ENCODE data around the gene ERV3-1. TPM values are rescaled to one million over a fixed set of nuclear protein-coding genes. Genes with fewer than 3 reads are reported as not detected.
A peak's percentile ranks its signal among the peaks of the same experiment; 100 is the strongest.

Gene ERV3-1
- total and polyA plus RNA-seq, 9 of the 15 experiments (the other 6 are each of a cell fraction or from before 2014, with no cell fraction given), result 10.2 to 30.0 (median 22.0) TPM

DNA sequence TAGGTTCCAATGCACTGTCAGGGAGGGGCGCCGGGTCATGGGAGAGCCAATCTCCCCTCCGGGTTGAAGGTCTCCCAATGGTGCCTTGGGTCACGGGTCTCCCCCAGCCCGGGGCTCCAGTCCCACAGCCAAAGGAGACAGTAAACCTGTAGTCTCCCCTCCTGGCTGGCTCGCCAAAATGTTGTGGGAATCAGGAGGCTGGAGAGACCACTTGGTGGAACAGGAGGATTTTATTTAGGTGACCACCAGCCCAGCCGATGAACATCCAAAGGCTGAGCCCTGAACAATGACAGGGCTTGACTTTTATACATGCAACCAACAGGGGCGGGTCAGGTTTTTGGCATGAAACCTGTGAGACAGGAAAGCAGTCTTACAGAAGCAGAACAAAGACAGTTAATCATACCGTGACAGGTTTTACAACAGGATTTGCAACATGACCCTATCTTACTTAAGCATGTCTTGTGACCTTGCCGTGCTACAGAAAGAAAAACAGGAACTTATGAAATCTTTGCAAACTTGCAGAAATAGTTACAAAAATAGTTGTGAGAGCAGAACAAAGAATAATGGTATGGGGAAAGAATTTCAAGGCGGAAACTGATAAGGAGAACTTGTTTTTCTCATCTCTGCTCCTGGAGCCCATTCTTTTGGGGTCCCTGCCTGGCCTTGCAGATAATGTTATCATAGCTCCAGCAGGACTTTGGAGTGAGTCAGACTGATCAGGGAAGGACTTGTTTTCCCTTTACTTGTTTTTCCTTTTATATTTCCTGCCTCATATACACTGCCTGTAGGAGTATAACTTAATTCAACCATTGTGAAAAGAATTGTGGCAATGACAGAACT lies 7.1 kb downstream of the ERV3-1 start (continued):
- TF ChIP-seq, protein P1, sequence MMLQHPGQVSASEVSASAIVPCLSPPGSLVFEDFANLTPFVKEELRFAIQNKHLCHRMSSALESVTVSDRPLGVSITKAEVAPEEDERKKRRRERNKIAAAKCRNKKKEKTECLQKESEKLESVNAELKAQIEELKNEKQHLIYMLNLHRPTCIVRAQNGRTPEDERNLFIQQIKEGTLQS (IDR thresholded peaks at IDR 0.05), result peak; percentile 98
- TF ChIP-seq, protein P1 (CRISPR knock-in tag; conservative IDR thresholded peaks at IDR 0.05), result peak; percentile 96; the same call in 1 of the 2 replicates
- TF ChIP-seq HDAC1 (IDR thresholded peaks at IDR 0.05) (peak in 1 of 2 experiments; percentile 94; a peak in 3 of 4 replicates), TCF7 (IDR thresholded peaks at IDR 0.05; ENCODE audit: borderline replicate concordance) (peak; percentile 70; the same call in 1 of the 2 replicates), ELF1 (tag; IDR thresholded peaks at IDR 0.05) (peak; percentile 81), PURB (CRISPR knock-in tag; IDR thresholded peaks at IDR 0.05; ENCODE audit: low read depth) (no peak), EHMT2 (IDR thresholded peaks at IDR 0.05) (no peak; the same call in 1 of the 2 replicates), HOXB6 (CRISPR knock-in tag; IDR thresholded peaks at IDR 0.05; ENCODE audit: borderline replicate concordance) (no peak), BMI1 (IDR thresholded peaks at IDR 0.05; ENCODE audit: low read length) (no peak), SAP30 (IDR thresholded peaks at IDR 0.05; ENCODE audit: borderline replicate concordance, insufficient read depth, low read depth, low read length, poor library complexity, severe bottlenecking) (no peak), MTA2 (IDR thresholded peaks at IDR 0.05; ENCODE audit: low read depth) (peak; percentile 99), MCM3 (IDR thresholded peaks at IDR 0.05) (no peak), ZNF347 (CRISPR knock-in tag; IDR thresholded peaks at IDR 0.05; ENCODE audit: low read depth) (no peak), RFX5 (IDR thresholded peaks at IDR 0.05; ENCODE audit: low read depth, low read length) (no peak), DACH1 (IDR thresholded peaks at IDR 0.05; ENCODE audit: partially characterized antibody) (peak; percentile 62), ADNP (tag; IDR thresholded peaks at IDR 0.05) (peak; percentile 92), ZNF239 (CRISPR knock-in tag; IDR thresholded peaks at IDR 0.05) (peak; percentile 23; the same call in 1 of the 2 replicates), ZNF583 (CRISPR knock-in tag; IDR thresholded peaks at IDR 0.05) (no peak; the same call in 1 of the 2 replicates), NFE2 (IDR thresholded peaks at IDR 0.05; ENCODE audit: low read depth) (peak; percentile 75), ARHGAP35 (IDR thresholded peaks at IDR 0.05; ENCODE audit: partially characterized antibody) (no peak), RFX1 (IDR thresholded peaks at IDR 0.05) (peak; percentile 37), KAT8 (IDR thresholded peaks at IDR 0.05; ENCODE audit: low read depth) (no peak)
- TF ChIP-seq, protein P2, sequence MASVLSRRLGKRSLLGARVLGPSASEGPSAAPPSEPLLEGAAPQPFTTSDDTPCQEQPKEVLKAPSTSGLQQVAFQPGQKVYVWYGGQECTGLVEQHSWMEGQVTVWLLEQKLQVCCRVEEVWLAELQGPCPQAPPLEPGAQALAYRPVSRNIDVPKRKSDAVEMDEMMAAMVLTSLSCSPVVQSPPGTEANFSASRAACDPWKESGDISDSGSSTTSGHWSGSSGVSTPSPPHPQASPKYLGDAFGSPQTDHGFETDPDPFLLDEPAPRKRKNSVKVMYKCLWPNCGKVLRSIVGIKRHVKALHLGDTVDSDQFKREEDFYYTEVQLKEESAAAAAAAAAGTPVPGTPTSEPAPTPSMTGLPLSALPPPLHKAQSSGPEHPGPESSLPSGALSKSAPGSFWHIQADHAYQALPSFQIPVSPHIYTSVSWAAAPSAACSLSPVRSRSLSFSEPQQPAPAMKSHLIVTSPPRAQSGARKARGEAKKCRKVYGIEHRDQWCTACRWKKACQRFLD (CRISPR knock-in tag; IDR thresholded peaks at IDR 0.05), result peak; percentile 88
- TF ChIP-seq, protein P3, sequence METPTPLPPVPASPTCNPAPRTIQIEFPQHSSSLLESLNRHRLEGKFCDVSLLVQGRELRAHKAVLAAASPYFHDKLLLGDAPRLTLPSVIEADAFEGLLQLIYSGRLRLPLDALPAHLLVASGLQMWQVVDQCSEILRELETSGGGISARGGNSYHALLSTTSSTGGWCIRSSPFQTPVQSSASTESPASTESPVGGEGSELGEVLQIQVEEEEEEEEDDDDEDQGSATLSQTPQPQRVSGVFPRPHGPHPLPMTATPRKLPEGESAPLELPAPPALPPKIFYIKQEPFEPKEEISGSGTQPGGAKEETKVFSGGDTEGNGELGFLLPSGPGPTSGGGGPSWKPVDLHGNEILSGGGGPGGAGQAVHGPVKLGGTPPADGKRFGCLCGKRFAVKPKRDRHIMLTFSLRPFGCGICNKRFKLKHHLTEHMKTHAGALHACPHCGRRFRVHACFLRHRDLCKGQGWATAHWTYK (CRISPR knock-in tag; IDR thresholded peaks at IDR 0.05), result 0 out of 2 replicates have a peak, but pooled peaks have one; percentile 56
- TF ChIP-seq, protein P4, sequence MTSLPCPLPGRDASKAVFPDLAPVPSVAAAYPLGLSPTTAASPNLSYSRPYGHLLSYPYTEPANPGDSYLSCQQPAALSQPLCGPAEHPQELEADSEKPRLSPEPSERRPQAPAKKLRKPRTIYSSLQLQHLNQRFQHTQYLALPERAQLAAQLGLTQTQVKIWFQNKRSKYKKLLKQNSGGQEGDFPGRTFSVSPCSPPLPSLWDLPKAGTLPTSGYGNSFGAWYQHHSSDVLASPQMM (CRISPR knock-in tag; IDR thresholded peaks at IDR 0.05), result no peak

Measured in K562 (cell line).